HG02852 (cell line): Measurements from ENCODE around the gene HP.

Experiments
- ATAC-seq: cut with Tn5 transposase; IDR thresholded peaks from one replicate; pipeline ENCODE4 v1.9.1; 2021; ENCODE audit warnings: mild to moderate bottlenecking, moderate library complexity; ENCODE audit not compliant: unreplicated experiment

The HP gene

DNA sequence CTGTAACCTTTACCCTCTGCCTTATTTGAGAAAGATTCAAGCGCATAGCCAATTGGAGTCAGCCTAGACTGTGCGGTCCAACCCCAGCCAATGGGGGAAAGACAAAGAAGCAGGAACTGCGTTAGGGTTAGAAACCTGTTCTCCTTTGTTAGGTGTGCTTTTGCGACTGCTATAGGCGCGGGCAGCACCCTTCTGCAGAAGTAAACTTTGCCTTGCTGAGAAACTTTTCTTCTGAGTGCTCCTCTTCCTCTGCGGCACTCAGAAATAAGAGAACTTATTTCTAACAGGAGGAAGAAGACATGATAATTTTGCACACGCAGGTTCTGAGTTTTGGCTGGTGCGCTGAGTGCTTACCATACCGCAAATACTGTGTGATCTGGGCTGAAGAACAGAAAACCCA, 30.1 kb downstream of the HP start:
- no peak for ATAC-seq

DNA sequence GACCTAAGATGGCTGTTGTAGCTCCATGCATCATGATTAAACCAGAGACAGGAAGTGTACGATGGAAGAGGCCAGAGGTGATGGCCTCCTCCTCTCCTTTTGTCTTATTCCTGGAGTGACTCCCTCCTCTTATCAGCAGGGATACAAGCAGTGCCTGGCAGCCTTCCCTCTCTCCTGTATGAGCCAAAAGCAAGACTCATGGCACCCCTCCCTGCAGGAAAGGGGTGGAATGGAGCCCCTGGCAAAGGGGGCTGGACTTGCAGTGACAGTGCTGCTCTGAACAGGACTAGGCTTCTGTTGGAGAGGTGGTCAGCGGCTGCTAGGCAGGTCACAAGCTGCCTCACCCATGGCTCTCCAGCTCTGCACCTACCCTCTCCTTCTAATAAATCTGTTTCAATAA, 30.7 kb downstream of the HP start:
- ATAC-seq = no peak

DNA sequence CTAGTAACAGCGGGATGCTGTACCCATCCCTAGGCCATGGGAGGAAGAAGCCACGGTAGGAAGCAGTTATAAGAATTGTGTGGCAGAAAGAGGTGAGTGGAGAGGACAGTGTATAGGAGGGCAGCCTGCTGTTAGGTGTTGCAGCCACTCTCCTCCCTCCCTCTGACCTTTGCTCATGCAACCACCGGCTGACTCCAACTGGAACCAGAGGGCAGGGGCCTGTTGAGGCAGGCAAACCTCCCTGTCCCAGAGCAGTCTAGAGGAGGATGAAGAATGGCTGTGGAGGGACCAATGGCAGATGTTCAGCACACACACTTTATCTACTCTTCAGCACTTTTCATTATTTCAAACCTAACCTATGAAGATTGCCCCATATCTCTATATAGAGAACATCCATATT, 36.9 kb downstream of the HP start:
- ATAC-seq = no peak

DNA sequence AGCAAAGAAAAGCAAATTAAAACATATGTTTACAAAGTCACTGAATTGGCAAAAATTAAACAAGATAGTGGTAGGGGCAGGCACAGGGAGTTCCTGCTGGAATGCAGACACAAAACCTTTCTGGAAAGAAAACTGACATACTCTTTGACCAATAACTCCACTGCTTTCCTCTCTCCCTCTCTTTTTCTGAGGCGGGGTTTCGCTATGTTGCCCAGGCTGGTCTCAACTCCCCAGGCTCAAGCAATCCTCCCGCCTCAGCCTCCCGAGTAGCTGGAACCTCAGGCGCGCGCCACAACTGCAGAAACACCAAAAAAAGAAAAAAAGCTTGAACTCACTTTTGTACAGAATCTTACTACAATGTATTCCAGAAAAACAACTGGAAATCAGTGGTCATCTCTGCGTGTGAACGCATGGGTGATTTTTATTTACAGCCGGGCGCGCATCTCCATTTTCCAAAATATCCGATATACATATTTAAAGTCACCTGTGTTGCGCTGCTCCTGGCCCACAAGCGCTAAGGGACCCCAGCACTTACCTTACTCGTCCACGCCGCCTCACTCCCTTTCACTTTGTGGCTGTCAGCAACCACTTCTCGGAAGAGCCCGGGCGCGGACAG, 38.6 kb downstream of the HP start:
- ATAC-seq = no peak

DNA sequence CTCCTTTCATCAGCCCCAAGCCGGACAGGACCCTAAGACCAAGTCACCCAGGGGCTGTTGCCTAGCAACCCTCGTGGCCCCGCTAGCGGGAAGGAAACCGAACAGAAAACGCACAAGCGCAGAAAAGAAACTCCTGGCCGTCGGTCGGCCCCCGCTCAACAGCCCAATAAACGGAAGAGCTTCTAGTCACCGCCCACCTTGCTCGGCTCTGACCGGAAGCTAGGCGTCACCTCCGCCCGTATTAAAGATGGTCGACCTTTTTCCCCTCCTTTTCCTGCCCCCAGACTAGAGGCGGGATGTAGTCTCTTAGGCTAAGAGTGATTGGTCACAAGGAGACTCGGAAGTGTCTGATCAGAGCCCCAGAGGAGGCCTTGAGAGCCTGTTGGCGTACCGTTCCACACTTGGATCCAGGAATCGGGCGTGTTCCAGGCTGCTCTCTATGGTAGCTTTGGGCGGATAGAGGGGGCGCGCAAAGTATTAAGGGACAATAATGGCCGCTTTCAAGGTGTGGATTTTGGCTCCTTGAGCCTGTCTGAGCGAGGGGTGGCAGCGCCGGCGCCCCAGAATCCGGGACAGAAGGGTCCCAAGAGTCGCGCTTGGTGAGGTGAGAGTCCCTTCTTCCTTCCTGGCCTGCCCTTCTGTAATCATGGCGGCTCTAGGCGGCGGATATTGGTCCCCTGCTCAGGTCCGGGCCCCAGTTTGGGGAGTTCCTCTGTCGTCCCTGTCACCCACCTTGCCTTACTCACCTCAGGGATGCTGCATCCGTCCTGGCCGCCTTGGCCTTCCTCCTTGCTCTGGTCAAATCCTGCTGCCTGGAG, 39.4 kb downstream of the HP start, which contains the start of the genes DHX38 and TXNL4B:
DHX38 (plus strand) TSS at position 400 of the 818 bp plus-strand sequence. CDS start 2,311 bp downstream, outside the sequence.
TXNL4B (minus strand) TSS at position 173 of the 818 bp plus-strand sequence. CDS start 2,871 bp downstream, outside the sequence.
- peak; percentile 97 for ATAC-seq

DNA sequence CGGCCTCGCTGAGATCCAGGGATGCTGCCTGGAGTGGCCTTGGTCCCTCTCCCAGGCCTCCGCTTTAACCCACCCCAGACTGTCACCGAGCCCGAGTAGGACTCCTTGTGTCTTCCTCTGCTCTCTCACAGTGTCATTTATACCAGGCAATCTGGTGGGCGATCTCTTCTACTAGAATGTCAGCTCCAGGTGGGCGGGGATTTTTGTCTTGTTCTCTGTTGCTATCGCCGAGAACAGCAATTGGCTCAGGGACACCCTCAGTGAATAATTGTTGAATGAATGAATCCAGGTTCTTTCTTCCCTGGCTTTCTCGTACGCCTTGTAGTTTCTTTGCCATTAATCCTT, 39.9 kb downstream of the HP start:
- ATAC-seq = no peak

DNA sequence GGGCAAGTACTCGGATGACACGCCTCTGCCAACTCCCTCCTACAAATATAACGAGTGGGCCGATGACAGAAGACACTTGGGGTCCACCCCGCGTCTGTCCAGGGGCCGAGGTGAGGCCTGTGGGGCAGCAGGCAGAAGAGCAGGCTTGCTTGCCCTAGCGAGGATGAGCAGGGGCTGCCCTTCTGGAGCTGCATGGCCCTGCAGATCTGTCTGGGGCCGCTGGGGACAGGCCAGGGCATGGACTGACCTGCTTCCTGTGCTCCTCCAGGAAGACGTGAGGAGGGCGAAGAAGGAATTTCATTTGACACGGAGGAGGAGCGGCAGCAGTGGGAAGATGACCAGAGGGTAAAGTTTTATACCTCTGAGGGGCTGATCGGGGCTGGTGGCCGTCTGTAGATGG, 44.6 kb downstream of the HP start:
- ATAC-seq = no peak

DNA sequence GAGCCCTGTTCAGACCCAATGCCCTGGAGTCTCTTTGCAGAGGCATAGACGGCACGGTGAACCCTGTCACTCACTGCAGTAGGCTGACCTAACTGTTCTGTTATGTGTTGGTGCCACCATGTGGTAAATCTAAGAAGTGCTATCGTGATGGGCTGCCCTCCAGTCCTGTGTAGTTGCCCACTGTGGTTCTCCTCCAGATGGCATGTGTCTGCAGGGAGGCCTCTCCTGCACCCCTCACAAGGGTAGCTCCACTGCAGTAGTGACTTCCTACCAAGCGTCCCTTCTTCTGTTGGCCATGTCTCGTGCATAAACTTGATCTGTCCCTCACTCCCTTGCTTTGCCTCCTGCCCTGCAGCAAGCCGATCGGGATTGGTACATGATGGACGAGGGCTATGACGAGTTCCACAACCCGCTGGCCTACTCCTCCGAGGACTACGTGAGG, 45.1 kb downstream of the HP start:
- ATAC-seq = peak; percentile 82

DNA sequence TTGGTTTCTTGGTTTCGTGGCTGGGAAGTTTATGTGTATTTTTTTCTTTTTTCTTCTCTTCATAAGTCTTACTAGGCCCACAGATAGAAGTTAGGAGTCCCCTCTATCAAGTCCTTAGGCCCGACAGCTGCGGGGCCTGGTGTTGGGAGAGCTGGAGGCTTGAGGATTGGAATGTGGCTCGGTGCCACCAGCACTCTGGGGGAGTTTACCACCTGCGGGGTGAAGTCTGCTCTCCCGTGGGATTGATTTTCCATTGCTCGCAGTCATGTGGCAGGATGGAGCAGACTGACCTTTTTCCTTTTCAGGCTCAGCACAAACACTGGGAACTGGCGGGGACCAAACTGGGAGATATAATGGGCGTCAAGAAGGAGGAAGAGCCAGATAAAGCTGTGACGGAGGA, 46.9 kb downstream of the HP start:
- ATAC-seq = no peak

DNA sequence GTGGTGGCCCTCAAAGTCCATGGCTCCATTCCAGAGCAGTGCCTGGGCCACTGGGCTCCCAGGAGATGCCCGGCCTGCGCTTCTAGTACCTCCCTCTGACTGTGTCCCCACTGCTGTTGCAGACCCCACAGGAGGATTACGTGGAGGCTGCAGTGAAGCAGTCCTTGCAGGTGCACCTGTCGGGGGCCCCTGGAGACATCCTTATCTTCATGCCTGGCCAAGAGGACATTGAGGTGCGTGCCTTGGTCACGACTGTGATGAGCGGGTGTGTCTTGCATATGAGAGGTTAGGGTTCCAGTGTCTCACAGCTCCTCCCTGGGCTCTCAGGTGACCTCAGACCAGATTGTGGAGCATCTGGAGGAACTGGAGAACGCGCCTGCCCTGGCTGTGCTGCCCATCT, 50.6 kb downstream of the HP start:
- ATAC-seq = no peak

DNA sequence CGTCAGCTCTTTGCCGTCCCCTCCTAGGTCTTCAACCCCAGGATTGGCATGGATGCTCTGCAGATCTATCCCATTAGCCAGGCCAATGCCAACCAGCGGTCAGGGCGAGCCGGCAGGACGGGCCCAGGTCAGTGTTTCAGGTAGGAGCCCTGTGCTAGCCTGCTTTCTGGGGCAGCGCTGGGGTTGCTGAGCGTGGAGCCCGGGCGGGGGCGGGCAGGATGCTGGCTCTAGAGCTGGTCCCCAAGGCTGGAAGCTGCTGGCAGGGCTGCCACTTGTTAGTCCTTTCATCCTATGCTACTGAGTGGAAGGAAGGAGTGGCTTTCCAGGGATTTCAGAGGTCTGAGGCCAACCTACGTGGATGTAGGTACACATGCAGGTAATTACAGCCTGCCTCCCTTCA, 51.7 kb downstream of the HP start:
- ATAC-seq = no peak

DNA sequence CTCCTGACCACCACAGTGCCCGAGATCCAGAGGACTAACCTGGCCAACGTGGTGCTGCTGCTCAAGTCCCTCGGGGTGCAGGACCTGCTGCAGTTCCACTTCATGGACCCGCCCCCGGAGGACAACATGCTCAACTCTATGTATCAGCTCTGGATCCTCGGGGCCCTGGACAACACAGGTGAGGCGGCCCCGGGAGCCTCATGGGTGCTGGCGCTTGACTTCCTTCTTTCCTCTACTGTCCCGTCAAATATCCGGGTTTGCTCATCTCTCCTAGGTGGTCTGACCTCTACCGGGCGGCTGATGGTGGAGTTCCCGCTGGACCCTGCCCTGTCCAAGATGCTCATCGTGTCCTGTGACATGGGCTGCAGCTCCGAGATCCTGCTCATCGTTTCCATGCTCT, 53.1 kb downstream of the HP start:
- no peak for ATAC-seq

DNA sequence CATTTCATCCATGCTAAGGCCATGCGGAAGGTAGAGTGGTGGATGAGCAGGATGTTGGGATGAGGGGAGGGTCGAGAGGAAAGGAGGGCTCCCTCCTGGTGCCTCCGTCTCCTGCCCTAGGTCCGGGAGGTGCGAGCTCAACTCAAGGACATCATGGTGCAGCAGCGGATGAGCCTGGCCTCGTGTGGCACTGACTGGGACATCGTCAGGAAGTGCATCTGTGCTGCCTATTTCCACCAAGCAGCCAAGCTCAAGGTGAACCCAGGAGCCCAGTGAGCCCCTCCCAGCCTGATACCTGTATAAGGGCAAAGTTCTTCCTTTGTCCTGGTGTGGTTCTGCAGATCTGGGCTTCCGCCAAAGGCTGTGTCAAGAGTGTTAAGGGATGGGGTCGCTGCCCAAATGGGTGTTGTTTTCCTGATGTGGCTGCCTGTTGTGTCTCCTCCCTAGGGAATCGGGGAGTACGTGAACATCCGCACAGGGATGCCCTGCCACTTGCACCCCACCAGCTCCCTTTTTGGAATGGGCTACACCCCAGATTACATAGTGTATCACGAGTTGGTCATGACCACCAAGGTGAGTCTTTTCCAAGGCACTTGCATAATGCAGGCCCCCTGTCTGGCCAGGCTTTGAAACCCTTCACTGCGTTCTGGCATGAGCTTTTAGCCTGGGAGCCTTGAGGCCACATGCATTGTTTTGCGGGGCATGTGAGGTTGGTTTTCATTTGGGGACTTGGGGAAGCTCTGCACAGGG, 54.2 kb downstream of the HP start:
- ATAC-seq = no peak

DNA sequence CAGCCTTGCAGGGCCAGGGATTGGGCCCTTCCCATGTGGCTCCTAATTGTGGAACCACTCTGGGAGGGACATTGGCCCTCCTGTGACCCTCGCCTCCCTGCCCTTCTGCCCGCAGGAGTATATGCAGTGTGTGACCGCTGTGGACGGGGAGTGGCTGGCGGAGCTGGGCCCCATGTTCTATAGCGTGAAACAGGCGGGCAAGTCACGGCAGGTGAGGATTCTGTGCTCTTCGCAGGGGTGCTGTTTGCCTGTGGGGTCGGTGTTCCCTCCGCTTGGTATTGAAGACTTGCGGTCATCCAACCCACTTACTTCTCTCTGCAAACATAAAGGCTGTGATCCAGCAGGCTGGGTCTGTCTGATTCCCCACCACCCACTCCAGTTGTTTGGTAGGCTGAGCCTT, 55.0 kb downstream of the HP start:
- ATAC-seq = no peak

DNA sequence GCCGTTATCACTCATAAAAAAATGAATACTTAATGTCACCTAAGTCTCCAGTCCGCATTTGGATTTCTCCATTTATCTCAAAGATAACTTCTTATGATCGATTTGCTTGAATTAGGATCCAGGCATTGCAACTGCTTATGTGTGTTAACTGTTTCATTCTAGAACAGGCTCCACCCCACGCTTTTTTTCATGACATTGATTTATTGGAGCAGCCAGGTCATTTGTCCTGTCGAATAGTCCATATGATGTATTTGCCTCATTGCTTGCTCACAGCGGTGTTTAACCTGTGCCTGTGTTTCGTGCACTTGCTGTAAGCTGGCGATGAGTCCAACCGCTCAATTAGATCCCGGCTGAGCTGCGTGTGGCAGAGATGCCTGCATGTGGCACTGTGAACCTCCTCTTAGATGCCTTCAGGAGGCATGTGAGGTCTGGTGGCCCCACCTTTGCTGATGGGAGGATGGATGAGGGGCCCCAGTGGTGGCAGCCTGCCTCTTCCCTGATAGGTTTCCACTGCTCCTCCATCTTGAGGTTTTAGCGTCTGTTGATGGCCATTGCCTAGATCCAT, 55.7 kb downstream of the HP start:
- no peak for ATAC-seq
